DMS114 treated with DMSO at 0.1 percent for 48 hours (cell line): ENCODE results near the gene UNC93B1.

ENCODE experiments used
- DNase-seq: peaks from one replicate; lab custom pipeline; 2025; ENCODE audit not compliant: unreplicated experiment; lab: John Stamatoyannopoulos, UW

The UNC93B1 gene

GRCh38 chr11:68003846-68004550 is at the start of gene UNC93B1:
Gene UNC93B1, minus strand, starts transcription at chr11:68004097. Its CDS starts 54 bp downstream, at chr11:68004043.
- peak; percentile 96 for DNase-seq

GRCh38 chr11:68053117-68053516 is 49.2 kb upstream of the UNC93B1 start:
- no peak for DNase-seq

- no peak for DNase-seq
Measured at GRCh38 chr11:68052137-68052873, 48.4 kb upstream of the UNC93B1 start.

- DNase-seq = no peak
Measured at GRCh38 chr11:68051191-68052136, 47.6 kb upstream of the UNC93B1 start.

- no peak for DNase-seq
Measured at GRCh38 chr11:68050371-68050841, 46.5 kb upstream of the UNC93B1 start.

- no peak for DNase-seq
Measured at GRCh38 chr11:68049509-68050370, 45.8 kb upstream of the UNC93B1 start.

GRCh38 chr11:68048681-68049508 is 45.0 kb upstream of the UNC93B1 start:
- DNase-seq = no peak

GRCh38 chr11:68047437-68048290 is 43.8 kb upstream of the UNC93B1 start:
- no peak for DNase-seq

- DNase-seq = no peak
Measured at GRCh38 chr11:68044898-68045351, 41.0 kb upstream of the UNC93B1 start.

GRCh38 chr11:68044145-68044813 is 40.4 kb upstream of the UNC93B1 start:
- no peak for DNase-seq

- DNase-seq = no peak
Measured at GRCh38 chr11:68043349-68044144, 39.6 kb upstream of the UNC93B1 start.

GRCh38 chr11:68043029-68043348 is 39.1 kb upstream of the UNC93B1 start:
- DNase-seq = no peak

GRCh38 chr11:68042219-68043028 is 38.5 kb upstream of the UNC93B1 start:
- no peak for DNase-seq

- DNase-seq = no peak
Measured at GRCh38 chr11:68041617-68042218, 37.8 kb upstream of the UNC93B1 start.

GRCh38 chr11:68040957-68041591 is 37.2 kb upstream of the UNC93B1 start:
- DNase-seq = no peak
